MCF 10A (cell line): ENCODE data around the gene PLSCR3. TPM values are rescaled to one million over a fixed set of nuclear protein-coding genes. Genes with fewer than 3 reads are reported as not detected.

ENCODE experiments used
- Bru-seq: library from RNA; stranded (reverse); fragments of 400-500 nt; gene quantifications from one replicate; lab custom pipeline; 2021; lab: Mats Ljungman, UMichigan
- BruChase-seq, 2 experiments: library from RNA; stranded (reverse); fragments of 400-500 nt; gene quantifications; one replicate each; lab custom pipeline; 2021; lab: Mats Ljungman, UMichigan
- BruUV-seq: library from RNA; stranded (reverse); fragments of 400-500 nt; replicated peaks from 2 replicates; lab custom pipeline; 2021; lab: Mats Ljungman, UMichigan
- CTCF ChIA-PET: fragments of 300-600 bp; sonication (Branson Sonifier 250); formaldehyde crosslinking; extraction: SDS; loops from one replicate; lab custom pipeline; 2021; ENCODE audit warnings: antibody characterized with exemption, inconsistent platforms; lab: Yijun Ruan, JAX
- POLR2A ChIA-PET: fragments of 300-600, 350-650 bp; sonication (Branson Sonifier 250); formaldehyde crosslinking; extraction: SDS; loops from one replicate; lab custom pipeline; 2020; ENCODE audit warnings: antibody characterized with exemption, inconsistent platforms; lab: Yijun Ruan, JAX
- DNase-seq: peaks from one replicate; pipeline ENCODE4 v3.0.0-alpha.2; 2018; ENCODE audit not compliant: unreplicated experiment
- H3K27ac Mint-ChIP-seq: one replicate; pipeline ENCODE4 v1.8.0; 2022; ENCODE audit warnings: mild to moderate bottlenecking, low read depth, mixed read lengths; ENCODE audit not compliant: unreplicated experiment
- H3K27me3 Mint-ChIP-seq: one replicate; pipeline ENCODE4 v1.8.0; 2022; ENCODE audit warnings: mixed read lengths; ENCODE audit not compliant: insufficient read depth, unreplicated experiment
- H3K36me3 Mint-ChIP-seq: one replicate; pipeline ENCODE4 v1.8.0; 2022; ENCODE audit warnings: mild to moderate bottlenecking, moderate library complexity, mixed read lengths; ENCODE audit not compliant: insufficient read depth, unreplicated experiment
- H3K4me1 Mint-ChIP-seq: one replicate; pipeline ENCODE4 v1.8.0; 2022; ENCODE audit warnings: mixed read lengths; ENCODE audit not compliant: insufficient read depth, unreplicated experiment
- H3K4me3 Mint-ChIP-seq: one replicate; pipeline ENCODE4 v1.8.0; 2022; ENCODE audit warnings: mild to moderate bottlenecking, moderate library complexity, mixed read lengths; ENCODE audit not compliant: unreplicated experiment
- H3K9me3 Mint-ChIP-seq: one replicate; pipeline ENCODE4 v1.8.0; 2022; ENCODE audit warnings: mixed read lengths; ENCODE audit not compliant: unreplicated experiment
- CTCF ChIP-seq: fragments of 200-600 bp; IDR thresholded peaks from one replicate; pipeline ENCODE4 v1.8.0; 2022; ENCODE audit warnings: antibody characterized with exemption, mild to moderate bottlenecking; ENCODE audit not compliant: unreplicated experiment
- intact Hi-C: fragments of 100-400 bp; cut with micrococcal nuclease; formaldehyde crosslinking; loops from 2 replicates; pipeline ENCODE4 v1.14.1; 2022
- long read RNA-seq: library from polyadenylated mRNA; stranded (forward); transcript quantifications from one replicate; pipeline ENCODE4 v2.0.0, GENCODE V29; 2022
- total RNA-seq: library from RNA; stranded (reverse); gene quantifications from 2 replicates; pipeline ENCODE4 v1.2.3, GENCODE V29; 2022

PLSCR3 gene
- total RNA-seq (53.8 and 59.0 TPM in 2 replicates), Bru-seq, nascent RNA (percentile 38 among the genes with signal in this experiment), BruChase-seq, experiment 1, labeled RNA remaining after a 6-hour chase (percentile 26 among the genes with signal in this experiment), BruChase-seq, experiment 2, labeled RNA remaining after a 2-hour chase (percentile 24 among the genes with signal in this experiment)
- long read RNA-seq, transcript PLSCR3-212 (7 exons, 1,965 nt) = minor isoform, 7 of 104 reads
- long read RNA-seq, transcript PLSCR3-209 (8 exons, 2,032 nt) = minor isoform, 13 of 104 reads
- long read RNA-seq, transcript PLSCR3-201 (8 exons, 1,689 nt) = minor isoform, 5 of 104 reads
- long read RNA-seq, transcript PLSCR3-202 (8 exons, 2,067 nt) = major isoform, 41 of 104 reads
- long read RNA-seq, partial matches to known transcripts = 10 of 104 reads
- long read RNA-seq, other reads (novel, unspliced or antisense) = 28 of 104 reads

DNA sequence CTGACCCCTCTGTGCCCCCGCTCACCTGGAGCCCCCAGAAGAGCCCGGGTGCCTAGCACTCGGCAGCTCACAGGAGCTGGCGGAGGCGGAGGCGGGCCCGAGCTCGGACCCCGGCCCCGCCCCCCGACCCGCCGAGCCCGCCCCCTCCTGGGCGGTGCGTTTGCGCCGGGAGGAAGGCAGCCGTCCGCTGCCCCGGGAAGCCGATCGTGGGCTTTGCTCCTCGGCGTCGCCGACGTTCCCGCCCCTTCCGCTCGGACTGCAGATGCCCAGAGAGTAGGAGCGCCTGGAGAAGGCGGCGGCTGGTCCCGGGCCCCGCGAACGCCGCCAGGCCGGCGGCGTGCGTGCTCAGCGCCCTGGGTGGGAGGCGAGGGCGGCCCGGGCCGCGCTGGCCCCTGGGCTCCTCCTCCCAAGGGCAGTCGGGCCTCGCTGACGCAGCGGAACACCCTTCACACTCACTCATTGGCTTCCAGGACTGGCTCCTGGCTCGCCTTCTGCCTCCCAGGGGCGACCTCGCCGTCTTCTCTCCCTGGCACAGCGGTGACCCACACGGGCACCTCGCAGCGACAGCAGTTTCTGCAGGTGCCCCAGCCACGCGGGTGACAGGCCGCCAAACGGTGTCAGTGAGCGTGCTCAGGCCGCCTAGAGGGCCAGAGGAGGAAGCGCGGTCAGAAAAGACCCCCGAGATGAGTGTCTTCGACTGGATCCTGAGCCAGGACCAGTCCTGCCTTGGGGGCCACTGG, at the start of gene PLSCR3:
TSS of gene PLSCR3 (minus strand) at position 74 of the 740 bp plus-strand sequence. CDS start 415 bp downstream, outside the sequence.
- no TSS peak for BruUV-seq
- CTCF ChIA-PET = interaction anchor here (1.0 to 1.6 kb wide), 4 partner anchors 10 to 42 kb away, joined by 3 to 4 read pairs (median 4); partner anchors contain the start of gene TMEM256
- no peaks in the 10 kb centered on the region for H3K27me3 Mint-ChIP-seq

GRCh38 chr17:7443499-7444485, 49.5 kb upstream of the PLSCR3 start:
- TF ChIP-seq CTCF = no peak
- ChIA-PET CTCF (interaction anchor here (0.6 to 2.8 kb wide), 8 partner anchors 12 to 244 kb away, joined by 3 to 16 read pairs (median 4); partner anchors contain the start of genes NLGN2 and TMEM256), POLR2A (interaction anchor here (0.5 to 5.7 kb wide), 18 partner anchors 8 to 243 kb away, joined by 3 to 58 read pairs (median 6); partner anchors contain the start of genes GABARAP, MPDU1, POLR2A and TMEM102)
- no peaks in the 10 kb centered on the region for H3K9me3 Mint-ChIP-seq
- peak; percentile 86 for DNase-seq
- H3K4me3 Mint-ChIP-seq = no peak overlapping the region
- no peaks in the 10 kb centered on the region for H3K27me3 Mint-ChIP-seq
- no TSS peak for BruUV-seq
- peaks cover 14% of the 10 kb centered on the region for H3K4me1 Mint-ChIP-seq
- peak overlapping the region; percentile 90 for H3K27ac Mint-ChIP-seq
- intact Hi-C loops = loop anchor here (1.0 kb wide), 1 partner anchor 41 kb away; the partner anchor contains the start of gene POLR2A
- H3K36me3 Mint-ChIP-seq = peaks cover 4% of the 10 kb centered on the region

More for the DNA sequence above, at the start of gene PLSCR3:
- Mint-ChIP-seq H3K36me3 (peaks cover 22% of the 10 kb centered on the region), H3K9me3 (no peaks in the 10 kb centered on the region), H3K4me1 (peaks cover 6% of the 10 kb centered on the region), H3K4me3 (peak within 1 kb of the TSS; percentile 81), H3K27ac (peak within 1 kb of the TSS; percentile 68)
- intact Hi-C loops = loop anchor here (2.0 kb wide), 1 partner anchor 40 kb away; the partner anchor contains the start of gene TMEM102
- TF ChIP-seq CTCF = peak; percentile 29
- peak; percentile 83 for DNase-seq
- POLR2A ChIA-PET = interaction anchor here (0.6 to 2.4 kb wide), 8 partner anchors 9 to 89 kb away, joined by 3 to 17 read pairs (median 4); partner anchors contain the start of genes TMEM102, TMEM256 and TMEM95

DNA sequence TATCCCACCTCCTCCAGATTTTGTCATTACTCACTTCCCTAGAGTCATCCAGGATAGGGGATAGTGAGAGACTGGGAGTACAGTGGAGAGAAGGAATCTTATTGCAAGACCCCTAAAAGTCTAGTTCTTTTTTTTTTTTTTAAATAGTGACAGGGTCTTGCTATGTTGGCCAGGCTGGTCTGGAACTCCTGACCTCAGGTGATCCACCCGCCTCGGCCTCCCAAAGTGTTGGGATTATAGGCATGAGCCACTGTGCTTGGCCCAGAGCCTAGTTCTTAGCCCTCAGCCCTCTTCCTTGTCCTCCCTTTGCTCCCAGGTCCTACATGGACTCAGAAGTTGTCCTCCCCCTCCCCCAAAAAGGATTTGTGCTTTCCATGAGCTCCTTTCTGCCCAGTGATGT, 47.8 kb upstream of the PLSCR3 start:
- Mint-ChIP-seq H3K9me3 (no peaks in the 10 kb centered on the region), H3K4me3 (no peak overlapping the region)
- CTCF ChIA-PET = interaction anchor here (0.6 to 1.4 kb wide), 5 partner anchors 39 to 397 kb away, joined by 3 to 5 read pairs (median 4); partner anchors contain the start of genes SLC35G6 and SOX15

More for the DNA sequence above, 47.8 kb upstream of the PLSCR3 start:
- intact Hi-C loops = no loop called here
- Mint-ChIP-seq H3K4me1 (peaks cover 17% of the 10 kb centered on the region), H3K27ac (no peak overlapping the region), H3K27me3 (no peaks in the 10 kb centered on the region), H3K36me3 (peaks cover 4% of the 10 kb centered on the region)
- DNase-seq = no peak
- BruUV-seq = no TSS peak
- TF ChIP-seq CTCF = no peak
- POLR2A ChIA-PET = interaction anchor here (0.6 to 8.9 kb wide), 7 partner anchors 9 to 427 kb away, joined by 3 to 115 read pairs (median 4); partner anchors contain the start of genes POLR2A and ZBTB4
